Left lung (tissue), 10 donors: Measurements from ENCODE around the gene CYB5R3. TPM values are rescaled to one million over a fixed set of nuclear protein-coding genes. Genes with fewer than 3 reads are reported as not detected.

ENCODE experiments used
- ATAC-seq: fragments of 200-7000 bp; cut with Tn5 transposase; one replicate; pipeline ENCODE4 v1.9.1; 2020; ENCODE audit warnings: moderate library complexity
- DNase-seq, 4 donors: peaks; one replicate each; pipeline ENCODE4 v3.0.0-alpha.2; 2013 to 2020
- H3K27ac ChIP-seq, 2 donors: fragments of 200-600 bp; sonication (generic) in 1 of 2; one replicate each; pipeline versions ENCODE4 v1.5.0 to v1.8.0; 2020 to 2021
- H3K27me3 ChIP-seq, 2 donors: fragments of 200-600 bp; sonication (generic) in 1 of 2; one replicate each; pipeline versions ENCODE4 v1.5.0 to v1.8.0; 2020 to 2021
- H3K36me3 ChIP-seq, 2 donors: fragments of 200-600 bp; sonication (generic) in 1 of 2; one replicate each; pipeline versions ENCODE4 v1.5.0 to v1.8.0; 2020 to 2021
- H3K4me1 ChIP-seq, 2 donors: fragments of 200-600 bp; one replicate each; pipeline ENCODE4 v1.8.0; 2021
- H3K4me3 ChIP-seq, 2 donors: fragments of 200-600 bp; sonication (generic) in 1 of 2; one replicate each; pipeline versions ENCODE4 v1.5.0 to v1.8.0; 2020 to 2021; ENCODE audit warnings: mild to moderate bottlenecking in 1 of 2
- H3K9me3 ChIP-seq, 2 donors: fragments of 200-600 bp; sonication (generic) in 1 of 2; one replicate each; pipeline versions ENCODE4 v1.5.0 to v1.8.0; 2020 to 2021
- CTCF ChIP-seq, 2 donors: fragments of 200-600 bp; sonication (generic) in 1 of 2; IDR thresholded peaks; one replicate each; pipeline versions ENCODE4 v1.5.0 to v1.8.0; 2021; ENCODE audit warnings: antibody characterized with exemption in 2 of 2
- intact Hi-C, 2 donors: fragments of 100-400 bp; cut with DNase I; formaldehyde crosslinking; loops; one replicate each; pipeline versions ENCODE4 v1.11.2 to v1.14.2; 2022
- polyA plus RNA-seq, 6 donors: library from polyadenylated mRNA; unstranded; fragments of 120-200 nt; gene quantifications; one replicate each; pipeline ENCODE4 v1.2.1, GENCODE V29; 2013; ENCODE audit not compliant: insufficient read length in 6 of 6
- total RNA-seq, 2 donors: library from RNA; stranded (reverse); fragmentation: NEBNext Ultra II Directional; extraction: Animal tissue kit (Norgen Biotek cat#: 25700); gene quantifications; one replicate each; pipeline ENCODE4 v1.2.1, GENCODE V29; 2021
- donor health status: DM: no; HTN: yes; CAD: no.
- donor health status: DM: no; HTN: no; CAD: no.

CYB5R3 gene
- total and polyA plus RNA-seq, 8 donors: 116 to 265 (median 150) TPM

GRCh38 chr22:42684462-42685195 is 35.4 kb upstream of the CYB5R3 start:
- peaks cover 24 to 60% of the 10 kb centered on the region in 2 donors for H3K4me1 ChIP-seq
- no peaks in the 10 kb centered on the region for H3K27me3 ChIP-seq
- intact Hi-C loops: no loop called here
- H3K4me3 ChIP-seq: no peak overlapping the region
- TF ChIP-seq CTCF (IDR thresholded peaks at IDR 0.05): no peak
- no peaks in the 10 kb centered on the region for H3K9me3 ChIP-seq
- DNase-seq (no peak), ATAC-seq (no peak)
- peak overlapping the region; percentile 24 to 39 for H3K27ac ChIP-seq
- H3K36me3 ChIP-seq: no peaks in the 10 kb centered on the region

- no peak for ATAC-seq
- intact Hi-C loops: no loop called here
These were observed 34.5 kb upstream of the CYB5R3 start for GRCh38 chr22:42683578-42684283.

GRCh38 chr22:42682113-42682851 is 33.1 kb upstream of the CYB5R3 start:
- TF ChIP-seq CTCF (IDR thresholded peaks at IDR 0.05): no peak
- no peak overlapping the region for H3K4me3 ChIP-seq
- H3K4me1 ChIP-seq: peaks cover 11 to 49% of the 10 kb centered on the region in 2 donors
- intact Hi-C loops: no loop called here
- H3K9me3 ChIP-seq: peaks cover 0 to 6% of the 10 kb centered on the region in 2 donors
- DNase-seq (no peak), ATAC-seq (no peak)
- no peaks in the 10 kb centered on the region for H3K27me3 ChIP-seq
- H3K36me3 ChIP-seq: no peaks in the 10 kb centered on the region
- H3K27ac ChIP-seq: no peak overlapping the region

More at GRCh38 chr22:42683578-42684283, 34.5 kb upstream of the CYB5R3 start:
- H3K4me1 ChIP-seq: peaks cover 20 to 54% of the 10 kb centered on the region in 2 donors
- H3K27me3 ChIP-seq: no peaks in the 10 kb centered on the region
- DNase-seq: peak in 3 of 4 donors; percentile 34 to 74 (median 72)
- H3K27ac ChIP-seq: peak overlapping the region in 1 of 2 donors; percentile 24
- no peaks in the 10 kb centered on the region for H3K36me3 ChIP-seq
- H3K9me3 ChIP-seq: peaks cover 0 to under 1% of the 10 kb centered on the region in 2 donors
- TF ChIP-seq CTCF (IDR thresholded peaks at IDR 0.05): no peak
- H3K4me3 ChIP-seq: no peak overlapping the region

GRCh38 chr22:42680648-42681047 is 31.5 kb upstream of the CYB5R3 start:
- DNase-seq (no peak), ATAC-seq (peak; percentile 70)
- H3K4me3 ChIP-seq: no peak overlapping the region
- no peaks in the 10 kb centered on the region for H3K27me3 ChIP-seq
- H3K36me3 ChIP-seq: no peaks in the 10 kb centered on the region
- H3K9me3 ChIP-seq: peaks cover 0 to 6% of the 10 kb centered on the region in 2 donors
- peak overlapping the region in 1 of 2 donors; percentile 78 for H3K27ac ChIP-seq
- peaks cover 3 to 56% of the 10 kb centered on the region in 2 donors for H3K4me1 ChIP-seq
- no peak for TF ChIP-seq CTCF (IDR thresholded peaks at IDR 0.05)
- intact Hi-C loops: no loop called here
